ENCODE results near the gene CHEK2.
"Not testable (repeated sequence)": the region's sequence is repeated elsewhere in the genome, so short reads cannot be mapped to it uniquely, and the experiment has no call there.

Gene CHEK2

DNA sequence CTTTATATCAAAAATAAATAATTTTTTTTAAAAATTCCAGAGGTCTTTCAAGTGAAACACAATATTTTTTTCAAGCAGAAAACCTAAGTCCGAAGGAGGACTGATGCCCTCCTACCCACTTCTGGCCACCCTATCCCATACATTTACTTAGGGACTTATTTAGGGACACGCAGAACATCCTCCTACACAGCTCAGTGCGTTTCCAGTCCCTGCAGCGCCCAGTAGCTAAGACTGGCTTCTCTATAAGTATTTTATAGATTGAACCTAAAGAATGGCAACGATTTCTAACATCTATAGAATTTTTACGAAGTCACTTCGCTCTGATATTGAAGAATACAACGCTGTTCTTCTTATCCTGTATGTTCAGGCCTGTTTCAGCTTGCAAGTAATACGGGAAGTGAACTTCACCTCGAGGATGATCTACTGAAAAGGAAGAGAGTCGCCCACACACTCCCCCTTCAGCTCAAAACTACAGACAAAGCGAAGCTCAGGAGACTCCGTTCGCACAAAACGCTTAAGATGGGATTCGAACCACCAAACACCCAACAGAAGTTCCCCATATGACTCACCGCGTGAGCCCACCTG, 328 bp downstream of the CHEK2 start:
- no peak for DNase-seq (ENCODE audit: low spot score)

DNA sequence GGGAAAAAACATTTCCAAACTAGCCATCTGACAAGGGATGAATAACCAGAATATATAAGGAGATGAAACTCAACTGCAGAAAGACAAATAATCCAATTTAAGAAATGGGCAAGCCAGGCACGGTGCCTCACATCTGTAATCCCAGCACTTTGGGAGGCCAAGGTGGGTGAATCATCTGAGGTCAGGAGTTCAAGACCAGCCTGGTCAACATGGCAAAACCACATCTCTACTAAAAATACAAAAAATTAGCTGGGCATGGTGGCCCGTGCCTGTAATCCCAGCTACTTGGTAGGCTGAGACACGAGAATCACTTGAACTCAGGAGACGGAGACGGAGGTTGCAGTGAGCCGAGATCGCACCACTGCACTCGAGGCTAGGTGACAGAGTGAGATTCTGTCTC, 2.7 kb downstream of the CHEK2 start:
- DNase-seq (ENCODE audit: low spot score) = not testable (repeated sequence)

DNA sequence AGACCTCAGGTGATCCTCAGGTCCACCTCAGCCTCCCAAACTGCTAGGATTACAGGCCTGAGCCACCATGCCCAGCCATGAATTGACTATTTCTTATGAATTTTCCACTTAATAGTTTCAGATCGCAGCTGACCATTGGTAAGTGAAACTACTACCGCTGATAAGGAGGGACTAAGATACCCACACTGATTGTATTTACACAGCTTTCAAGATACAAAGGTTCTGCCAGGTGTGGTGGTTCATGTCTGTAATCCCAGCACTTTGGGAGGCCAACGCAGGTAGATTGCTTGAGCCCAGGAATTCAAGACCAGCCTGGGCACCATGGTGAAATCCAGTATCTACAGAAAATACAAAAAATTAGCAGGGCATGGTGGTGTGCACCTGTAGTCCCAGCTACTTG, 3.9 kb downstream of the CHEK2 start:
- no peak for DNase-seq (ENCODE audit: low spot score)

DNA sequence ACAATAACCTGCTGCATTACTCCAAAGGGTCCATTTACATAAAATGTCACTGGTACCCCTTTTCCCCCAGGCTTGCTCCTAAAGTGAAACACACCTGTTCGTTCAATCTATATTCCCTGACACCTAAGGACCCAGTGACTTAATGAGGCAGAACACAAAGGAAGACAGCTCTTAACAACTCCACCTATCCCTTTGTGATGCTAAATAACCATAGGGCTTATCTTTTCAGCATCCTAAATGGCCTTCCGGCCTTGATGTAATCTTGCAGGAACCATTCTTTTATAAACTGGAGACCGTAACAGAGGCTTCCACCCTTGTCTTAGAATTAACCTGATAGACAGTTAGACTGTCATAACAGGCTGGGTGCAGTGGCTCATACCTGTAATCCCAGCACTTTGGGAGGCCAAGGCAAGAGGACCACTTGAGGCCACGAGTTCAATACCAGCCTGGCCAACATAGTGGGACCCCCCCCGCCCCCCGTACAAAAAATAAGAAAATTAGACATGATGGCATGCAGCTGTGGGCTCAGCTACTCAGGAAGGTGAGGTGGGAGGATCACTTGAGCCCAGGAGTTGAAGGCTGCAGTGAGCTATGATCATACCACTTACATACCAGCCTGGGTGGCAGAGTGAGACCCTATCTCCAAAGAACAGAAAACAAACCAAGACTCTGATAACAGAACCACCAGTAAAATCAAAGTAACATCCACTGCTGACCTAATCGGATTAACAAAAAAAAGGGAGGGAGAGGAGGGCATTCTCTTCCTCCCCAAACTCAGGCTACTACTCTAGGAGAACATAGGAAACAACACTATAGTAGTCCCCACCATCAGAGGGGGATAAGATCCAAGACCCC, 5.1 kb downstream of the CHEK2 start:
- DNase-seq (ENCODE audit: low spot score) = no peak

DNA sequence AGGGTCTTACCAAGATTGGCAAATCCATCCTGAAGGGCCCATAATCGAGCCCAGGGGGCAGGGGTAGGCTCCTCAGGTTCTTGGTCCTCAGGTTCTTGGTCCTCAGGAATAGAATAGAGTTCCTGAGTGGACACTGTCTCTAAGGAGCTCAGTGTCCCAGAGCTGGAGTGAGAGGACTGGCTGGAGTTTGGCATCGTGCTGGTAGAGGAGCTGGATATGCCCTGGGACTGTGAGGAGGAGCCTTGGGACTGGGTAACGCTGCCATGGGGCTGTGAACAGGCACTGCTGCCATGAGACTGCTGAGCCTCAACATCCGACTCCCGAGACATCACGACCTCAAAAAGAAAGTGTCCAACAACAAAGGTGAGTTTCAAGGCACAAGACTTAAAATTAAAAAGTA, 7.2 kb downstream of the CHEK2 start:
- no peak for DNase-seq (ENCODE audit: low spot score)

DNA sequence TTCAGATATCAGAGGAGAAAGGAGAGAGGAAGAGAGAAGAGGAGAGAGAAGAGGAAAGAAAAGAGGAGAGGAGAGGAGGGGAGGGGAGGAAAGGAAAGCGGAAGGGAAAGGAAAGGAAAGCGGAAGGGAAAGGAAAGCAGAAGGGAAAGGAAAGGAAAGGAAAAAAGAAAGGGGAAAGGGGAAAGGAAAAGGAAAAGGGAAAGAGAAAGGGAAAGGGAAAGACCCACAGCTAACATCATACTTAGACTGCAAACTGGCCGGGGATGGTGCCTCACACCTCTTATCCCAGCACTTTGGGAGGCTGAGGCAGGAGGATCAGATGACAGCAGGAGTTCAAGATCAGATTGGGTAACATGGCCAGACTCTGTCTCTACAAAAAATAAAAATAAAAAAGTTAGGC, 11.4 kb downstream of the CHEK2 start:
- DNase-seq (ENCODE audit: low spot score) = no peak

DNA sequence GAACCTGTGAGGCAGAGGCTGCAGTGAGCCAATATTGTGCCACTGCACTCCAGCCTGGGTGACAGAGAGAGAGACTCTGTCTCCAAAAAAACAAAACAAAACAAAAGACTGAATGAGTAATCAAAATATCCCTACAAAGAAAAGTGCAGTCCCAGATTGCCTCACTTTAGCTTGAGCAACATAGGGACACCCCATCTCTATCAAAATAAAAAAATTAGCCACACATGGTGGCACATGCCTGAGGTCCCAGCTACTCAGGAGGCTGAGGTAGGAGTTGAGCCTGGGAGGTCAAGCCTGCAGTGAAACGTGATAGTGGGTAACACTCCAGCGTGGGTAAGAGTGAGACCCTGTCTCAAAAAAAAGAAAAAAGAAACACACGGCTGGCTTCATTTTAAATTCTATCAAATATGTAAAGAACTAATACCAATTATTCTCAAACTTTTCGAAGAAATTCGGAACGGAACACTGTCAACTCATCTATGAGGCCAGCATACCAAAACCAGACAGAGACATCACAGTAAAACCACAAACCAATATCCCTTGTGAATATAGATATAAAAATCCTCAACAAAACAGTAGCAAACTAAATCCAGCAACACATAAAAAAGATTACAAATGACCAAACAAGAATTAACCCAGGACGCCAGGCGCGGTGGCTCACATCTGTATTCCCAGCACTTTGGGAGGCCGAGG, 12.9 kb downstream of the CHEK2 start:
- no peak for DNase-seq (ENCODE audit: low spot score)

DNA sequence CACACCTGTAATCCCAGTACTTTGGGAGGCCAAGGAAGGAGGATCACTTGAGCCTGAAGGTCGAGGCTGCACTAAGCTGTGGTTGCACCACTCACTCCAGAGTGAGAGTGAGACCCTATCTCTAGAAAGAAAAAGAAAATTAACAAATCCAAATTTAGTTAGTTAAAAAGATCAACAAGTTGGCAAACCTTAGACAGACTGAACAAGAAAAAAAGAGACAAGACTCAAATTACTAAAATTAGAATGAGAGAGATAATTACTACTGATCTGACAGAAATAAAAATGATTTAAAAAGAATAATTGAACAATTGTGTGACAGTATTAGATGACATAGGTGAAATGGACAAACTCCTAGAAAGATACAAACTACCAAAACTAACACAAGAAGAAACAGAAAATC, 13.6 kb downstream of the CHEK2 start:
- no peak for DNase-seq (ENCODE audit: low spot score)

DNA sequence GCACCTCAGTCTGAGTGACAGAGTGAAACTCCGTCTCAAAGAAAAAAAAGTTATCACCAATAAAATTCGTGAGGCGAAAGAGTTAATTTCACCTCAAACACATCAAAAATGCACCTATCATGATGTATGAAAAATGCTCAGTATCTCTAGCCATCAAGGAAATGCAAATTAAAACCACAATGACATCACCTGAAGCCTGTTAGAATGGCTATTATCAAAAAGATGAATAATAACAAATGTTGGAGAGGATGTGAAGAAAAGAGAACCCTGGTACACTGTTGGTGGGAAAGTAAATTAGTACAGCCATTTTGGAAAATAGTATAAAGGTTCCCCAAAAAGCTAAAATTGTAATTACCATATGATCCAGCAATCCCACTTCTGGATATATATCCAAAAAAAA, 23.6 kb downstream of the CHEK2 start:
- no peak for DNase-seq (ENCODE audit: low spot score)

DNA sequence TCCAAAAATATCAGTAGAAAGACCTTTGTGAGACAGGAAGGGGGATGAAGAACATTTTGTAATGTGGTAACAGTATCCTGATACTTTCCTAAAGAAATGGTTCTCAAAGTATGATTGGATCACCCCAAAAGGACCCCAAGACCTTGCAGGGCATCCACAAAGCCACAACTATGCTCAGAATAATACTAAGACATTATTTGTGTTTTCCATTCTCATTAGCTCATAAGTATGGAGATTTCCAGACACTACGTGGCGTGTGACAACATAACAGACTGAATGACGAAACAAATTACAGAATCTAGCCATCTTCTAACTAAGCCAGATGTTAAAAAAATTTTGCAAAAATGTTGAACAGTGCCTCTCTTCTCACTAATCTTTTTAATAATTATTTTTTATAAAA, 24.9 kb downstream of the CHEK2 start:
- no peak for DNase-seq (ENCODE audit: low spot score)

DNA sequence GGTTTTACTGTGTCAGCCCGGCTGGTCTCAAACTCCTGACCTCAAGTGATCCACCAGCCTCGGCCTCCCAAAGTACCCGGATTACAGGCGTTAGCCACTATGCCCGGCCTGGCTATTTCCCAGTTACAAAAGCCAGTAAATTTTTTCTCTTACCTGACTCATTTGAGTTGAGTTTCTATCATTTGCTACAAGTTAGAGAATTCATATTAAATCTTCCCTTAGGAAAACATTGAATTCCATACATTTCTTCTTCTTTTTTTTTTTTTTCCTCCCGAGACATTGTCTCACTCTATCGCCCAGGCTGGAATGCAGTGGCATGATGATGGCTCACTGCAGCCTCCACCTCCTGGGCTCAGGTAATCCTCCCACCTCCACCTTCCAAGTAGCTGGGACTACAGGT, 26.0 kb downstream of the CHEK2 start:
- no peak for DNase-seq (ENCODE audit: low spot score)

DNA sequence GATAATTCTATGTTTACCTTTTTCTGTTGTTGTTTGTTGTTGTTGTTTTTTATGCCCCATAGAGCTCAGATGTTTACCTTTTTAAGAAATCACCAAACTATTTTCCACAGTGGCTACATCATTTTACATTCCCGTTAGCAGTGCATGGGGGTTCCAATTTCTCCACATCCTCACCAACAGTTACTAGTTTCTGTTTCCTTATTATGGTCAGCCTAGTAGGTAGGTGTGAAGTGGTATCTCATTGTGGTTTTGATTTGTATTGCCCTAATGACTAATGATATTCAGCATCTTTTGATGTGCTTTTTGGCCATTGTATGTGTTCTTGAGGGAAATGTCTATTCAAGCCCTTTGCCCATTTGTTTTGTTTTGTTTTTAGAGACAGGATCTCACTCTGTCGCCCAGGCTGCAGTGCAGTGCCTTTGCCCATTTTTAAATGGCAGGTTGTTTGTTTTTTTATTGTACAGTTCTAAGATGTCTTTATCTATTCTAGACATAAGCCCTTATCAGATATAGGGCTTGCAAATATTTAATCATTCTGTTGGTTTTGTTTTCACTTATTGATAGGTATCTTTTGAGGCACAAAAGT, 27.5 kb downstream of the CHEK2 start:
- no peak for DNase-seq (ENCODE audit: low spot score)

DNA sequence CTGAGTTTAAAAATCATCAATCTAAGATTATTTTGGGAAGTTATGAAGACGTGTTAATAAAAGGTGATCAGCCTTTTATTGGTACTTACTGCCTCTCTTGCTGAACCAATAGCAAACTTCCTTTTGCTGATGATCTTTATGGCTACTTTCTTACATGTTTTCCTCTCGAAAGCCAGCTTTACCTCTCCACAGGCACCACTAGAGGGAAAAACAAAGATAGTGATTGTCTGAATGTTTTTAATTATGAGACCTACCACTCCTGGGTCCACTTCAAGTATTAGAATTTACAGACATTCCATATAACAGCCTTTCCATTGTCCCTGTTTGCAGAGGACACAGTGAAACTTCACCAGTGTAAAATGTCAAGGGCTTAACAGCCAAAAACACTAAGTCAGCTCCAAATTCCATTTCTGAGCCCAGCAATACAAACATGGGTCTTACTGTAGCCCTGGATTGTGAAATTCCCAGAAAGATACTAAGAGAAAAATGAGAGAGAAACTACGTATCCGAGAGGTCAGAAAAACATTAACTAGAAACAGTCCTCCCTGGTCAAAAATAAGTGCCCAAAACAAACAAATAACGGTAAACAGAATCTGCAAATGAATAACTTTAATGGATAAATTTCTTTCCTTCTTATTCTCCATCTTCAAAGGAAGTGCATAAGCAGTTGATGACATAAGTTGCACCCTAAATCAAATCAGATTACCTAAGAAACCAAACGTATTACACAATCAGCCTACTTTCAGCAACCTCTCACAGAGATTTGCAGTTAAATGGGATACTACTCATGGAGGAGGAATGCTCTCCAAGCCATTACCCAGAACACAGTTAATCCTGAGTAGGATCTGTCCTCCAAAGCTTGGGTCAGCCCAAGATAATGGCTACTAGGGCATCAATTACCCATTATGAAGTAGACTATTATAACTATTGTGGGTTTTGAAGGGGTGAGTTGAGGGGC, 29.5 kb downstream of the CHEK2 start:
- DNase-seq (ENCODE audit: low spot score) = no peak

DNA sequence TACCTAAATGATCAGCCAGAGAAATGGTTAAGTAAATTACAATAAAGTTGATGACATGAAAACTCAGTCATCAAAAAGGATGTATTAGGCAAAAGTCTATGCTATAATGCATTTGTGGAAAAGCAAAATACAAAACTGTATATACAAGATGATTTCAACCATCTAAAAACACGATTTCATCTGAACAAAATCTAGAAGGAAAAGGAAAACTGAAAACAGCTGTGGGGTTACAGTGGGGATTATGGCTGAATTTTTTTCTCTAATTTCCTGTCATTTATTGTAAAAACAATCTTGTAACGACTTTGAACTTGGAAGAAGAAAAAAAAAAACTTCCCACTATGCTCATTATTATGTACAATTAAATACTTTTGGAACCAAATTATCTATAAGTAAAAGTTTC, 30.3 kb downstream of the CHEK2 start:
- no peak for DNase-seq (ENCODE audit: low spot score)

DNA sequence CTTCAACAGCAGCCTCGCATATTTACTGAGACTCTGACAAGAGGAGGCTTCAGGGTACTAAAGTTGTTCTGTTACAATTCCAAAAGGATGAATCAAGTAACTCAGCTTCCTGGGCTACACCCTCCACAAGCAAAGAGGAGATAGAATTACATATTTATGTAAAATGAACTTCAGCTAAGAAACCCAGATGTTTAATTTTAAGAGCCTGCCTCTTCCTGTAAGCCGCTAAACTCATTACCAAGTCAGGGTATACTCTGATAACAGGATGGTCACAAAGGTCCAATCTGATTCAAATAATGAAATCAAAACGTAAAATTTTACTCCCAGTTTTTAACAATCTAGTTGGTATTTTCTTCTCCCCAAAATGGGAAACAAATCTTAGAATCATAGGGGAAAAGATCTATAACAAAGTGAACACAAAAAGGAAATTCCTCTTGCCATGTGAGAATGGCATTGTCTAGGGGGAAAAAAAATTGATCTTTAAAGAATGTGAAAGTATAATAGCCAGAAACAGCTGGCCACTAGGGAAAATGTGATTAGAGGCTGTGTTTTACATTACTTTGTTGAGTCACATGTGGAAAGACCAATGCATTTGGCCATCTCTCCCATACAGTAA, 30.9 kb downstream of the CHEK2 start:
- no peak for DNase-seq (ENCODE audit: low spot score)

DNA sequence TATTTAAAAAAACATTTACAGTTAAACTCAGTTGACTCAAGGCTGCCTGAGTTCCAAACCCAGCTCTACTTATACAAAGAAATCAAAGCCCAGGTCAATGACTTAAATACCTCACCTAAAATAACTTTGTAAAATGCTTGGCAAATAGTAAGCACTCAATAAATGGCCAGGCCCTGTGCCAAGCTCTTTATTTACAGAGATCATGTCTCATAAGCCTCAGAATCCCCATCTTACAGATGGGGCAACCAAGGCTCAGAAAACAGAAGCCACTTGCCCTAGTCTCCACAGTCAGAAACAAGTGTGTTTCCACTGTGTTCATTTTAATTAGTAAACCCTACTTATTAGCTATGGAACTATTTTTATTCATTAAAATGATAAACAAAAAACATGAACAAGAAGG, 31.5 kb downstream of the CHEK2 start:
- no peak for DNase-seq (ENCODE audit: low spot score)

DNA sequence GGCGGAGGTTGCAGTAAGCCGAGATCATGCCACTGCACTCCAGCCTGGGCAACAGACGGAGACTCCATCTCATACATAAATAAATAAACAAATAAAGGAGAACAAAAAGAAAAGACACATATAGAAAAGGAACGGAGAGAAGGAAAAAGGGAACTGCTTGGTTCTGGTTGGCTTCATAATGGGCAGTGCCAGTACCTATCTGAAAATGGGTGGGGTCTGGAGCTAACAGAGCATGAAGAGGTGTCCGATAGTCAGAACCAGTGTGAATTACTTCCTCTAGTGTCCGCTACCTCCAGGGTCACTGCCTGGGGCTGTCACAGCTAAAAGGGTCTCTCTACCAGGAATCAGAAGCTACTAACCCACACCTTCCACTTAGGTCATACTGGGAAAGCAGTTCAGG, 34.8 kb downstream of the CHEK2 start:
- no peak for DNase-seq (ENCODE audit: low spot score)

DNA sequence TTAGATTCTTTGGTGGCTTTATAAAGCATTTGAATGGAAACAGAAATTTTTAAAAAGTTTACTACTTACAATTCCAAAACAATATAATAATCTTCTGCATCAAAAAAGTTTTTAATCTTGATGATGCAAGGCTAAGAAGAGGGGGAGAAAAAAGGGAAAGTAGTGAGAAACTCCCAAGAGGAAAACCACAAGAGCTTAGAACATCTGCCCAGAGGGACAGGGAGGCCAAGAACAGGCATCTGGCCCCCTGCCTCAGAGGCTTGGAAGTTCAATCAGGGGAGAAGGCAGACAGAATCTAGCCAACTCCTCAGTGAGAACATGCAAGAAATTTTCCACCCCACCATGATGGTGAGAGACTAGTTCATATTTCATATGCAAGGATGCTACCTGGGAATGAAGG, 38.2 kb downstream of the CHEK2 start:
- DNase-seq (ENCODE audit: low spot score) = no peak

DNA sequence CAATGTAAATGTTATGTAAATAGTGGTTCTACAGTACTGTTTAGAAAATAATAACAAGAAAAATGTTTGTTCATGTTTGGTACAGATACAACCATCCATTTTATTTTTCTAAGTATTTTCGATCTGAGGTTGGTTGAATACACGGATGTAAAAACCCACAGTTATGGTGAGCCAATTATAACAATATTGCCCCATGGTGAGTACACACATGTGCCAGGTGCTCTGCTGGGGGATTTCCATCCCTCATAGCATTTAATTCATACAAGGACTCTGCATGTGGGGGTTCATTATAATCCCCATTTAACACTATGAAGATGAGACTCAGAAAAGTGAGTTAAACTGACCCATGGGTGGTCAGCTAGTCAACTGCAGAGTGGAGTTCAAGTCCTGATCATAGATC, 38.7 kb downstream of the CHEK2 start:
- no peak for DNase-seq (ENCODE audit: low spot score)

DNA sequence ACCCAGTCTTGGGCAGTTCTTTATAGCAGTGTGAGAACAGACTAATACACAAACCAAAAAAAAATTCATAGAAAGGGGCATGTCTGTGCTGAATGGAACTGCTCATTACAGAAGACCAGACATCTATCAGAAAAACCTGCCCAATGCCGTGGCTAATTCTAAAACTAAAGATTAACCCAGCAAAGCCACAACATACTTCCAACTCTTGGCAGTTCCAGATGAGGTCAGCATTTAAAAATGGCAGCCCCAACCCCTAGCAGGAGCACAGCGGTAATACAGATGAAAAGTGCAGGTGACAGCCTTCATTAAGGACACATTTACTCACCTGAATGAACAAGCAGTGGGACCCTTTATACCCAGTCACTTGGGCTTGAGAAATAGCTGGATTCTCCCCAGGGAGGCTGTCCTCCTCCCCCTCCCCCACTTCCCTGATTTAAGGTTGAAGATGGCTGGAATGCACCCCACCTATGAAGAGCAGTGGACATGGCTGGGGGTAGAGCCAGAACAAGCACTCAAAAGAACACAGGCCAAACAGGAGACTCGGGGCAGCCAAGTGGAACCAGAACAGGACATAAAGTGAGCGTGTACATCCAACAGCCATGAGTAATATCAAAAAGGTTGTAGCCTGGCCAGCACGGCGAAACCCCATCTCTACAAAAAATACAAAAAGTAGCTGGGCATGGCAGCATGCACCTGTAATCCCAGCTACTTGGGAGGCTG, 48.4 kb downstream of the CHEK2 start:
- not testable (repeated sequence) for DNase-seq (ENCODE audit: low spot score)

DNA sequence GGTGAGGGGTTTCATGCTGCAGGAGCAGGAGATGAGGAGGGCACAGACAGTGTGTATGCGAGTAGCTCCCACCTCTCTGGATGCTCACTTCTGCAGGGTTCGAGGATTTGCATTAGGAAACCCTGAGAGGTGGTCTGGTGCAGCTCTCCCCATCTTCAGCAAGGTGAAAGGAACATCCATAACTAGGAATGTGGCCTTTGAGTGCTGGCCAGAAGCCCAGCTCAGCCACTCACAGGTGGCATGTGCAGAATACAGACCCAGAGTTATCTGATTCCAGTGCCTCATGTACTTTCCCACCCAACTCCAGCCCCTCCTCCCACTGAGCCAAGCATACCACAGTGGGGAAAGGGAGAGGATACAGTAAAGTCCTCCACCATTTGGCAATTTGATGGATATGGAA, 51.8 kb downstream of the CHEK2 start:
- not testable (repeated sequence) for DNase-seq (ENCODE audit: low spot score)
